Measurements from ENCODE around the gene MAPK13.
"Not testable (repeated sequence)": the region's sequence is repeated elsewhere in the genome, so short reads cannot be mapped to it uniquely, and the experiment has no call there.

MAPK13 gene

GRCh38 chr6:36115412-36115811 is 14.9 kb upstream of the MAPK13 start:
- no peak for DNase-seq (ENCODE audit: low read depth)

GRCh38 chr6:36116066-36116864 is 14.0 kb upstream of the MAPK13 start:
- no peak for DNase-seq (ENCODE audit: low read depth)

- no peak for DNase-seq (ENCODE audit: low read depth)
These were observed 13.4 kb upstream of the MAPK13 start for GRCh38 chr6:36116943-36117342.

- DNase-seq (ENCODE audit: low read depth), result no peak
These were observed 12.4 kb upstream of the MAPK13 start for GRCh38 chr6:36117658-36118549.

GRCh38 chr6:36118550-36119107 is 11.7 kb upstream of the MAPK13 start:
- DNase-seq (ENCODE audit: low read depth), result peak; percentile 42

- DNase-seq (ENCODE audit: low read depth), result no peak
These were observed 11.1 kb upstream of the MAPK13 start for GRCh38 chr6:36119209-36119608.

GRCh38 chr6:36120018-36120417 is 10.3 kb upstream of the MAPK13 start:
- DNase-seq (ENCODE audit: low read depth), result no peak

GRCh38 chr6:36120539-36120938 is 9.8 kb upstream of the MAPK13 start:
- DNase-seq (ENCODE audit: low read depth), result peak; percentile 70

GRCh38 chr6:36120979-36121786 is 9.1 kb upstream of the MAPK13 start:
- no peak for DNase-seq (ENCODE audit: low read depth)

GRCh38 chr6:36121787-36122494 is 8.4 kb upstream of the MAPK13 start:
- DNase-seq (ENCODE audit: low read depth), result no peak

- no peak for DNase-seq (ENCODE audit: low read depth)
These were observed 7.6 kb upstream of the MAPK13 start for GRCh38 chr6:36122495-36123269.

GRCh38 chr6:36123270-36124139 is 6.8 kb upstream of the MAPK13 start:
- peak; percentile 85 for DNase-seq (ENCODE audit: low read depth)

- DNase-seq (ENCODE audit: low read depth), result not testable (repeated sequence)
These were observed 6.0 kb upstream of the MAPK13 start for GRCh38 chr6:36124346-36124745.

GRCh38 chr6:36124881-36125280 is 5.4 kb upstream of the MAPK13 start:
- DNase-seq (ENCODE audit: low read depth), result no peak

- no peak for DNase-seq (ENCODE audit: low read depth)
These were observed 4.7 kb upstream of the MAPK13 start for GRCh38 chr6:36125575-36125974.

GRCh38 chr6:36126121-36126520 is 4.2 kb upstream of the MAPK13 start:
- no peak for DNase-seq (ENCODE audit: low read depth)

- no peak for DNase-seq (ENCODE audit: low read depth)
These were observed 3.5 kb upstream of the MAPK13 start for GRCh38 chr6:36126553-36127458.

- no peak for DNase-seq (ENCODE audit: low read depth)
These were observed 2.8 kb upstream of the MAPK13 start for GRCh38 chr6:36127462-36128016.
